OCI-LY3 (cell line): ENCODE data around the gene FGF2.
"Not testable (repeated sequence)": the region's sequence is repeated elsewhere in the genome, so short reads cannot be mapped to it uniquely, and the experiment has no call there.

Source experiments
- H2AFZ ChIP-seq: fragments of 200-600, 300-600 bp; shearing (Covaris generic); 2 replicates; pipeline ENCODE4 v1.6.0; 2014; ENCODE audit warnings: antibody characterized with exemption, low read depth, low read length
- H3K27ac ChIP-seq: fragments of 200-600, 300-600 bp; sonication (generic); 2 replicates; pipeline ENCODE4 v1.5.1; 2014; ENCODE audit warnings: mild to moderate bottlenecking, low read length, moderate library complexity, mixed read lengths
- H3K27me3 ChIP-seq: fragments of 200-600, 300-600 bp; sonication (generic); 2 replicates; pipeline ENCODE4 v1.6.1; 2014; ENCODE audit warnings: low read depth, low read length, mixed read lengths
- H3K36me3 ChIP-seq: fragments of 200-600, 300-600 bp; sonication (generic); replicated peaks from 2 replicates; pipeline ENCODE3; 2014; ENCODE audit warnings: low read depth, low read length, mixed read lengths
- H3K4me1 ChIP-seq: fragments of 300-600, 200-600 bp; sonication (generic); 2 replicates; pipeline ENCODE4 v1.6.1; 2014; ENCODE audit warnings: low read length, mixed read lengths
- H3K4me2 ChIP-seq: fragments of 200-600, 300-600 bp; sonication (generic); 2 replicates; pipeline ENCODE4 v1.6.1; 2014; ENCODE audit warnings: low read length, mixed read lengths
- H3K4me3 ChIP-seq: fragments of 300-600, 200-600 bp; sonication (generic); 2 replicates; pipeline ENCODE4 v1.5.1; 2014; ENCODE audit warnings: antibody characterized with exemption, mild to moderate bottlenecking, low read length, moderate library complexity
- H3K79me2 ChIP-seq: fragments of 300-600, 200-600 bp; shearing (Covaris generic); 2 replicates; pipeline ENCODE4 v1.6.1; 2014; ENCODE audit warnings: mild to moderate bottlenecking, low read length, mixed read lengths
- H3K9ac ChIP-seq: fragments of 300-600, 200-600 bp; shearing (Covaris generic); 2 replicates; pipeline ENCODE4 v1.6.0; 2014; ENCODE audit warnings: mild to moderate bottlenecking, low read length, moderate library complexity
- H3K9me3 ChIP-seq: fragments of 200-600, 300-600 bp; shearing (Covaris generic); 2 replicates; pipeline ENCODE4 v1.6.1; 2014; ENCODE audit warnings: low read length, mixed read lengths; ENCODE audit not compliant: insufficient read depth
- H4K20me1 ChIP-seq: fragments of 200-600, 300-600 bp; sonication (generic); 2 replicates; pipeline ENCODE4 v1.6.1; 2016; ENCODE audit warnings: low read length, mixed read lengths; ENCODE audit not compliant: insufficient read depth
- EZH2phosphoT487 ChIP-seq: fragments of 200-600 bp; shearing (Covaris generic); IDR thresholded peaks from 2 replicates; pipeline ENCODE4 v1.6.1; 2018; ENCODE audit warnings: antibody characterized with exemption, mixed run types, low read depth
- TF ChIP-seq, protein P1 (sequence below): fragments of 200-600, 300-600 bp; sonication (generic); IDR thresholded peaks from 2 replicates; pipeline ENCODE4 v1.5.1; 2014; ENCODE audit warnings: antibody characterized with exemption, low read length, low read depth

Gene FGF2

DNA sequence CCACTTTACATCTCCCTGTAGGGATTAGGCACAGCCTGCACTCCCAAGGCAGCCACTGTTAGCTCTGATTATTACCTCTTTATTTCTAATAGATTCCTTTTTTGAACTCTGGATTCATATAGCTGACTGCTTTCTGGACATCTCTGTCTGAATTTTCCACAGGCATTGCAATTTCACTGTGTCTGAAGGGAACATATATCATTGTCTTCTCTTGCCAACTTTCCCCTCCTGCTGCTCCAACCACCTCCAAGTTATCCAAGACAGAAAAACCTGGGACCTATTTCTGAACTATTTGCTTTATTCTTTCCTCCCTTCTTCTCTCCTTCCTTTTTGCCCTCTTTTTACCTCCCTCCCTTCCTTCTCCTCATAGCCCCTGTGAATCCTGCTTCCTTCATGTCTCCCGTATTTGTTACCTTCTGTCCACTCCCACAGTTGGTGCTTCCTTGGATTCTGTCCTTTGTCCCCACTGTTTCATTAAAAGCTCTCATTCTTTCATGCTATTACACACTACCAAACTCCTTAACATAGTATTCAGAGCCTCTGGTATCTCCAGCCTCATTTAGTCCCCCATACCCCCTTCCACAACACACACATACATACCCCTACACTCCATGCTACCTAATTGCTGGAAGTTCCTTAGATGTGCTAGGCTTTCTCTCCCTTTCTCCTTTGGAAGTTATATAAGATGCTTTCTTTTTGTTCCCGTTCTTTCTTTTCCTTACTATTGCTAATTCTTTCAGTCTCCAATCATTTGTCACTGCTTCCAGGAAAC, 34.7 kb downstream of the FGF2 start:
- Histone ChIP-seq H3K27ac (no peak overlapping the region), H3K36me3 (no peaks in the 10 kb centered on the region), H3K4me2 (no peak overlapping the region), H2AFZ (no peak overlapping the region), H3K4me1 (no peaks in the 10 kb centered on the region), H3K4me3 (no peak overlapping the region), H3K9ac (no peak overlapping the region), H3K79me2 (peaks cover 25% of the 10 kb centered on the region), H3K27me3 (no peaks in the 10 kb centered on the region), H3K9me3 (no peaks in the 10 kb centered on the region), H4K20me1 (no peaks in the 10 kb centered on the region)
- no peak for TF ChIP-seq EZH2phosphoT487

DNA sequence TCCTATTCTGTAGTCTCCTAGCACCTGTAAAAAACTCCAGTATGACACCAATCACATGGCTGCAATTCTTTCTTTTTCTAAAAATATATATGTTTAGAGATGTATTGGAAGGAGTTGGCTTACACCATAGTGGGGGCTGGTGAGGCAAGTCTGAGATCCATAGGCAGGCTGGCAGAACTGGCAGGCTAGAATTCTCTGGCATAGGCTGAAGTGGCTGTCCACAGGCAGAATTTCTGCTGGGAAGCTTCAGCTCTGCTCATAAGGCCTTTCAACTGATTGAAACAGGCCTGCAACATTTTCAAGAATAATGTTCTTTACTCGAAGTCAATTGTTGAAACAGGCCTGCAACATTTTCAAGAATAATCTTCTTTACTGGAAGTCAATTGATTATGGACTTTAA, 37.0 kb downstream of the FGF2 start:
- TF ChIP-seq, protein P1, sequence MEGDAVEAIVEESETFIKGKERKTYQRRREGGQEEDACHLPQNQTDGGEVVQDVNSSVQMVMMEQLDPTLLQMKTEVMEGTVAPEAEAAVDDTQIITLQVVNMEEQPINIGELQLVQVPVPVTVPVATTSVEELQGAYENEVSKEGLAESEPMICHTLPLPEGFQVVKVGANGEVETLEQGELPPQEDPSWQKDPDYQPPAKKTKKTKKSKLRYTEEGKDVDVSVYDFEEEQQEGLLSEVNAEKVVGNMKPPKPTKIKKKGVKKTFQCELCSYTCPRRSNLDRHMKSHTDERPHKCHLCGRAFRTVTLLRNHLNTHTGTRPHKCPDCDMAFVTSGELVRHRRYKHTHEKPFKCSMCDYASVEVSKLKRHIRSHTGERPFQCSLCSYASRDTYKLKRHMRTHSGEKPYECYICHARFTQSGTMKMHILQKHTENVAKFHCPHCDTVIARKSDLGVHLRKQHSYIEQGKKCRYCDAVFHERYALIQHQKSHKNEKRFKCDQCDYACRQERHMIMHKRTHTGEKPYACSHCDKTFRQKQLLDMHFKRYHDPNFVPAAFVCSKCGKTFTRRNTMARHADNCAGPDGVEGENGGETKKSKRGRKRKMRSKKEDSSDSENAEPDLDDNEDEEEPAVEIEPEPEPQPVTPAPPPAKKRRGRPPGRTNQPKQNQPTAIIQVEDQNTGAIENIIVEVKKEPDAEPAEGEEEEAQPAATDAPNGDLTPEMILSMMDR, result no peak
- no peak for TF ChIP-seq EZH2phosphoT487
- H3K4me1 ChIP-seq, result no peaks in the 10 kb centered on the region
- no peak overlapping the region for H3K4me3 ChIP-seq
- no peak overlapping the region for H3K9ac ChIP-seq
- H3K27me3 ChIP-seq, result no peaks in the 10 kb centered on the region
- no peaks in the 10 kb centered on the region for H4K20me1 ChIP-seq
- H3K36me3 ChIP-seq, result no peaks in the 10 kb centered on the region
- H3K27ac ChIP-seq, result no peak overlapping the region
- no peaks in the 10 kb centered on the region for H3K9me3 ChIP-seq
- no peak overlapping the region for H2AFZ ChIP-seq
- H3K4me2 ChIP-seq, result no peak overlapping the region
- peaks cover 22% of the 10 kb centered on the region for H3K79me2 ChIP-seq

GRCh38 chr4:122865425-122865824, 38.8 kb downstream of the FGF2 start:
- Histone ChIP-seq H3K4me1 (no peaks in the 10 kb centered on the region), H3K27ac (no peak overlapping the region), H3K9me3 (no peaks in the 10 kb centered on the region), H3K79me2 (peaks cover 27% of the 10 kb centered on the region), H3K4me3 (no peak overlapping the region), H3K27me3 (no peaks in the 10 kb centered on the region), H2AFZ (no peak overlapping the region), H3K9ac (no peak overlapping the region), H3K4me2 (no peak overlapping the region), H3K36me3 (no peaks in the 10 kb centered on the region), H4K20me1 (no peaks in the 10 kb centered on the region)
- no peak for TF ChIP-seq EZH2phosphoT487
- TF ChIP-seq, protein P1, result no peak

DNA sequence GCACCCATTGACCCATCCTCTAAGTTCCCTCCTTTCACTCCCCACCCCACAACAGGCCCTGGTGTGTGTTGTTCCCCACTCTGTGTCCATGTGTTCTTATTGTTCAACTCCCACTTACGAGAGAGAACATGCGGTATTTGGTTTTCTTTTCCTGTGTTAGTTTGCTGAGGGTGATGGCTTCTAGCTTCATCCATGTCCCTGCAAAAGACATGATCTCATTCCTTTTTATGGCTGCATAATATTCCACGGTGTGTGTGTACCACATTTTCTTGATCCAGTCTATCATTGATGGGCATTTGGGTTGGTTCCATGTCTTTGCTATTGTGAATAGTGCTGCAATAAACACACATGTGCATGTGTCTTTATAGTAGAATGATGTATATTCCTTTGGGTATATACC, 41.6 kb downstream of the FGF2 start:
- not testable (repeated sequence) for H3K36me3 ChIP-seq, H2AFZ ChIP-seq, H3K4me1 ChIP-seq, H3K4me3 ChIP-seq, H4K20me1 ChIP-seq, H3K27ac ChIP-seq, H3K9me3 ChIP-seq, H3K27me3 ChIP-seq, H3K4me2 ChIP-seq, H3K9ac ChIP-seq
- H3K79me2 ChIP-seq, result peaks cover 18% of the 10 kb centered on the region

DNA sequence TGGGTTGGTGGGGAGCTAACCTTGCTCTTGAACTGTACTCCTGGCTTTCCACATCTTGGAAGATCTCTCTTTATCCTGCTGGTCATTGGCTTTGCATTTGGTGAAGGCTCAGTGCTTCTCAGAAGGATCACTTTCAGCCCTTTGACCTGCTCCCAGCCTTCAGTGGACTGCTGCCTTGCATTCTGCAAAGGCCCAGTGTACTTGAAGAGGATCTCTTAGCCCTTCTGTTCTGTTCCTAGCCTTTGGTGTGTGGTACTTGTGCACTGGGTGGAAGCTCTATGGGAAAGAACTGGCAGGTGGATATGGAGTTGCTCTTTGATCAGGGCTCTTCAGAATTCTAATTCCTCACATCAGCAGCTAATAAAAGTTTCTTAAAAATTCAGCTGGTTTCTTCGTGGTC, 46.5 kb downstream of the FGF2 start:
- Histone ChIP-seq H2AFZ (no peak overlapping the region), H3K27me3 (no peaks in the 10 kb centered on the region), H4K20me1 (0 out of 2 replicates have a peak, but pooled peaks cover 2% of the 10 kb centered on the region), H3K9me3 (no peaks in the 10 kb centered on the region), H3K4me3 (no peak overlapping the region), H3K4me2 (no peak overlapping the region), H3K4me1 (peaks cover under 1% of the 10 kb centered on the region; the same call in 1 of the 2 replicates), H3K36me3 (peaks cover 4% of the 10 kb centered on the region), H3K27ac (no peak overlapping the region), H3K79me2 (peaks cover 17% of the 10 kb centered on the region), H3K9ac (no peak overlapping the region)
- TF ChIP-seq EZH2phosphoT487, result no peak
- TF ChIP-seq, protein P1, result no peak
